GM18520 (cell line): Measurements from ENCODE around the gene MCAT.
A peak's percentile ranks its signal among the peaks of the same experiment; 100 is the strongest.
"Not testable (repeated sequence)": the region's sequence is repeated elsewhere in the genome, so short reads cannot be mapped to it uniquely, and the experiment has no call there.

Source experiments
- ATAC-seq: cut with Tn5 transposase; IDR thresholded peaks from one replicate; pipeline ENCODE4 v1.9.1; 2021; ENCODE audit not compliant: unreplicated experiment

Gene MCAT

DNA sequence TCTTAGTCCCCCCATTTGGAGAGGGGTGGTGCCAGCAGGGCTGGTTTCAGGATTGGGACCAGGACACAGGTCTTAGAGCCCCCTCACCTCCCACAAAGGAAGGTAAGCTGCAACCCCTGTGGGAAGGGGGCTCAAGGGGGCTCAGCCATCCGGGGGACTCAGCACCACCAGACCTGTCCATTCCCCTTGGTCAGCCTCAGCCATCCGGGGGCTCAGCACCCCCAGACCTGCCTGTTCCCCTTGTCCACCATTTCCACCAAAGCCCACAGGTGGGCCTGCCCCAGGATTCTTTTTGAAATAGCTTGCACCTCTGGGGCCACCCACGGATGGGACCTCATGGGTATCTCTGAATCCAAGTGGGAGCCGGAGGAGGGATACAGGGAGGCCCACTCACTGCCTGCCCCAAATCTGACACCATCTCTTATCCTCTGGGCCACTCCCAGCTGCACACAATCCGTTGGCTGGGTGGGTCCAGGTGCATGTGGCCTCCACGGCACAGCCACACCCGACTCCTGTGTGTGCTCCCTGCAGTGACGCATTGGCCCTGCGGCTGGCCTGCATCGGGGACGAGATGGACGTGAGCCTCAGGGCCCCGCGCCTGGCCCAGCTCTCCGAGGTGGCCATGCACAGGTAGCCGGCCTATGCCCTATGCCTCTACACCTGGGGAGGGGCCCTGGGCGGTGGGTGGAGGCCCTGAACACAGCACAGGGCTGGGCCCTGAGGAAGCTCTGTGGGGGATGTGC, 15.9 kb downstream of the MCAT start:
- no peak for ATAC-seq

DNA sequence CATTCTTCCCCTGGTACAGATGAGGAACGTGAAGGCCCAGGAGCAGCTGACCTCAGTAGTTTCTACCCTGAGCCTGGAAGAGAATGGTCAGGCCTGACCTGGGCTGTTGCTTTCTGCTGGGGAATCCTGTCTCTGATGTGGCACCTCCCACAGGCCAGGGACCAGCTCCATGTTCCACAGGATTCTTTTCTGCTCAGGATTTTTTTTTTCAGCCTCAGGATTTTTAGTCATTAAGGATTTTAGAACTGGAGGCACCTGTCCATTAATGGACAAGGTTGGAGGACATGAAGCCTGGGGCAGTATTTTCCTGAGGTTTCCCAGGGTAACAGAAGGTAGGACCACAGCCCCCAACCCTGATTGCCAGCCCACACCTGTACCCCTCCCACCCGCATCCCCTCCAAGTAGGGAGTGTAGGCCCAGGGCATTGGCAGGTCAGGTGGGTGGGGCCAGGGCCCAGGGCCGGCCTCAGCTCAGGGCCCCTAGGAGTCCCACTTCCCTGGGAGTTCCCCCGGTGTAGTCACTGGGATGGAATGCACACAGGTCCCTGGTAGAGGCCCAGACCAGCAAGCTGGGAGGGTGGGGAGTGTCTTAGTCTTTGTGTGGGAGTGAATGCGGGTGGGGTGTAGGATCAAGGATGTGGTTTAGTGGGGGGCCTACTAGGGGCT, 16.6 kb downstream of the MCAT start:
- ATAC-seq = no peak

DNA sequence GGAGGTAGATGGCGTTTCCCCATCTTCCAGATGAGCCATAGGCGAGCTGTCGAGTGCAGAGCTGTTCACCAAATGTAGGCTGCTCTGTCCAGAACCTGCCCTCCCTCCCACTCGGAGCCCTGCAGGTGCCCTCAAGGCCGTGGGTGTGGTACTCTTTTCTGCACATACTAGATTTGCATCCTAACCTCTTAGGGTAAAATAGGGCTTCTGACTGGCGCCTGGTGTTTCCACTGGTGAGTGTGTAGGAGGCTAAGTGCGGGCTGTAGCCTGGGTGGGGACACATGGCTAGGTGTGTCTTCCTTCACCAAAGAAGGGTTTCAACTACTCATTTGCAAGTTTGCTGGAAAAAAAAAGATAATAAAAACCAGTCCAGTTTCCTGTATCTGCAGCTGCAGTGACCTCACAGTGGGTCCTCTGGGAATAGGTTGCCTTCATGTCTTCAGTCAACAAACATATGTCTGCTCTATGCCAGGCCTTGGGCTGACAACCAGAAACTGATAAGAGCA, 24.2 kb downstream of the MCAT start:
- ATAC-seq = peak; percentile 55

DNA sequence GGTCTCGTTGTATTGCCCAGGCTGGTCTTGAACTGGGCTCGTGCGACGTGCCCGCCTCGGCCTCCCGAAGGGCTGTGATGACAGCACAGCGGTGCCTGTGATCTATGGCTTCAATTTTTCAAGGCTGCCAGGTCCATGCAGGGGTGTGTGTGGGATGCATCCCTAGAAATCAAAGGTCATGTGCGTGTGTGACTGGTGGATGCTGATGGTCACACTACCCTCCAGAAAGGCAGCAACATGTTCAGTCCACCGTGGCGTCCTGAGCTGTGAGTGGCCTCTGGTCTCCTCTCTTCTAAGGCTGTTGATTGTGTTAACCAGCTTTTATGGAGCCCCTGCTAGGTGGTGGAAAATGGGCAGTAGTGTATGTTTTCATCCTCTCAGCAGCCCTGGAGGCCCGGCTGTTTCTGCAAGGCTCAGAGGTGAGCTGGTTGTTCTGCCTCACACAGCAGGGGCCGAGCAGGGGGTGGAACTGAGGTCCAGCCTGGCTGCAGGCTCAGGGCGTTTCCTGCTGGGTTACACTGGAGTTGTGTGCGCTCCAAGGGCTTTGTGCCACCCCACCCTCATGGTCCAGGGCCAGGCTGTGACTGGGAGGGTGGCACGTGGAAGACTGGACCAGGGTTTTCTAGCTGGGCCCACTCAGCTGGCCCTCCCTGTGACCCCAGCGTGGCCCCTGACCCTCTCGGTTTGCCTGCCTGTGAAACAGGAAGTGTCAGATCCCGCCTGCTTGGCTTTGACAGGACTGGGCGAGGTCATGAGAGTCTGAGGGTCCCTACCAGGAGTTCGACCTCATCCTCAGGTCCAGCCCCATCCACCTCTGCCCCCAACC, 25.0 kb downstream of the MCAT start:
- ATAC-seq = no peak

DNA sequence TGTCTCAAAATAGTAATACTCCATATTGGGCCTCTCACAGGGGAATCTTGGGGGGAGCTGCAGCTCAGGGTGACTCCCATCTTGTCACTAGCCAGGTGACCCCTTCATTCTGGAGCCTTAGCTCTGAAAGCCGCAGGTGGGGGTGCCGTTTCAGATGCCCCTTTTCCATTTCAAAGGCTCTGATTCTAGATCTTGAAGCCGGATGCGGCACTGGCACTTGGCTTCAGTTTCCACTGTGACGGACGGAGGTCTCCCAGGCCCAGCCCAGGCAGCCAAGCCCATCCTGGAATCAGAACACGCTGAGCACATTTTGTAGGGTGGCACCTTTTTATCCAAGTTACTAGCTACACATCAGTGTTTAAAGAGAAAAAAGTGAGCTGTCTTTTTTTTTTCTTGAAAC, 26.3 kb downstream of the MCAT start:
- no peak for ATAC-seq

DNA sequence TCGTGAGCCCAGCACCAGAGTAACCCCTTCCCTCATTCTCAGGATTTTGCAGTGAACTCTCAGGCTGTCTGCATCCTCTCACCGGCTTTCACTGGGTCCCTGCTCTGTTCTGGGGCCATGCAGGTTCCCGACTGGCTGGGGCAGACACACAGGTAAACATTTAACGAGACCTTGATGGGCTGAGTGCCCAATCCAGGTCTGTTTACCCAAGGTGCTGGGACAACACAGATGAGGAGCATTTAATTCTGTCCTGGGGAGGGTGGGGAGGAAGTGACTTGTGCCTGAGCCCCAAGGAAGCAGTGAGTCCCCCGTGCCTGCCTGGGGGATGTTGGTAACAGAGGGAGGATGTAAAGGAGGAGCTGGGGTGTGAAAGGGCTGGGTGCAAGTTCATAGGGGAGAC, 28.2 kb downstream of the MCAT start:
- ATAC-seq = no peak

DNA sequence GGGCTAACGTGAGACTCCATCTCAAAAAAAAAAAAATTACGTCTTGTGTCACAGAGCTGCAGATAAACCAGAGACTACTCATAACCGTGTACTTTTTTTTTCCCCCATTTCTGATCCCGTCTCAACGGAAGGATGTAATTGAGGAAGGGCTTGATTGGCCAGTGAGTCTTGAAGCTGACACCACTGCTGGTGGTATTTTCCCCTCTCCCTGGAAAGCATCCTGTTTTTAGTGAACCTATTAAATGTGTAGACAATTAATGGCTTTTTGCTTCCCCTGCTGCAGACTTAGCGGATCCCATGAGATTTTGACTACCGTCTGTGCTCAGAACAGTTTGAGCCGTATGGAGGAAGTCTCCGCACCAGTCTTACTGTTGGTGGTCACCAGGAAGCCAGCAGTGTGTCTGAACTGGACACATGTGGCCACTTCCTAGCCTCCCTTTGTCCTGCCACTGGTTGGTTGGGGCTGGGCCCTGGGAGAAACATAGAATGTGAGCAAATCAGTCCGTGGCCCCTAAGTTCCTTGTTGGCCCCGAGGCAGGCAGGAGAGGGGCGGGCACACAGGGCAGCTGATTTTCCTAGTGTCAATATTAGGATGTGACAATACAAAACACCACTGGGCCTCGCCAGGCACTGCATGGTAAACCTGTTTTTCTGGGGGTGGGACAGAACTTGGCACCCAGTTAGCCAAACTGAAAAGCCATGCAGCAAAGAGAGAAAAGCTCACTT, 29.5 kb downstream of the MCAT start:
- no peak for ATAC-seq

DNA sequence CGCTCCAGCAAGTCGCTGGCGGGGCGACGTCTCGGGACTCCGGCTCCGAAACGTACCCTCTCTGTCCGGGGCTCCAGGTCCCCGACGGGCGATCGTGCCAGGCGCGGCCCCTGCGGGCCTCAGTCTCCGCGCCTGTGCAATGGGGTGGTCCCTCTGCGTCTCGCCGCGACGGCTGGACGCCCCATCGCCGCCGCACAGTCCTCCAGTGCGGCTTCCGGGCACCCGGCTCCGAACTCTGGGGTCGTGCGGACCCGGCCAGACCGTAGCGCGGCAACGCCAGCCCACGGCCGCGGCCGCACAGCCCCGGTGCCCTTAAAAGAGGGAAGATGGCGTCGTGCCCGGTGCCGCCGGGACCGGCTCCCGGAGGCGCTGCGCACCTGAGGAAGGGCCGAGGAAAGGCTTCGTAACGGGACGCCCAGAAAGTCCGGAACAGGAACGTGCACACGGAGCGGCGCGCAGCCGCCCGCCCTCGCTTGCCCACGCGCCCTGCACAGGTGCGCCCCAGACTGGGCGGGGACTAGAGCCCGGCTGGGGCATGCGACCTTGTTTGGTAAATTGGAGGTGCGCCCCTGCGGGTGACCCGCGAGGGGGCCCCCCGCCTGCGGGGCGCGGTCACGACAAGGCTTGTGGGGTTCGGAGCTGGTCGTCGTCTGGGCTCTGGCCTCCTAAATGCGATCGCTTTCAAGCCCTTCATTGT, 32.1 kb downstream of the MCAT start:
- ATAC-seq = no peak

DNA sequence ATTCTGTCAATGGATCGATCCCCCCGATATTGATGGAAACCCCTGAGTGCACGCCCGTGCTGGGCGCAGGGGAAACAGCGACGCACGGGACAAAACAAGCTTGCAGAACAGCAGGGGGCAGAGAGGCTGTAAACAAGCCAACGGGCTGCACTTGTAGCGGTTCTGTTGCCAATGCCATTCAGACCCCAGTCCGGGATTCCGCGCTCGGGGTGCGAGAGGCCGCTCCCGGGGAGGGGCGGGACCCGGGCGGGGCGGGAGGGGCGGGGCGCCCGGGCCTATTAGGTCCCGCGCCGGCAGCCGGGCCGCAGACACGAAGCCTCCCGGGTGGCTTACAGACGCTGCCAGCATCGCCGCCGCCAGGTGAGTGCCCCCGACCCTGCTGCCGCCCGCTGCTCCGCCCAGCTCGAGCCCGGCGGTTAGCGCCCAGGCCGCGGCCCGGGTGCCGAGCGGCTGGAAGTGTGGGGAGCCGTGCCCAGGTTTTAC, 32.7 kb downstream of the MCAT start, which contains the start of gene BIK:
Gene BIK (plus strand): TSS at position 307 of the 483 bp plus-strand sequence. CDS start 13,273 bp downstream, outside the sequence.
- ATAC-seq = no peak

DNA sequence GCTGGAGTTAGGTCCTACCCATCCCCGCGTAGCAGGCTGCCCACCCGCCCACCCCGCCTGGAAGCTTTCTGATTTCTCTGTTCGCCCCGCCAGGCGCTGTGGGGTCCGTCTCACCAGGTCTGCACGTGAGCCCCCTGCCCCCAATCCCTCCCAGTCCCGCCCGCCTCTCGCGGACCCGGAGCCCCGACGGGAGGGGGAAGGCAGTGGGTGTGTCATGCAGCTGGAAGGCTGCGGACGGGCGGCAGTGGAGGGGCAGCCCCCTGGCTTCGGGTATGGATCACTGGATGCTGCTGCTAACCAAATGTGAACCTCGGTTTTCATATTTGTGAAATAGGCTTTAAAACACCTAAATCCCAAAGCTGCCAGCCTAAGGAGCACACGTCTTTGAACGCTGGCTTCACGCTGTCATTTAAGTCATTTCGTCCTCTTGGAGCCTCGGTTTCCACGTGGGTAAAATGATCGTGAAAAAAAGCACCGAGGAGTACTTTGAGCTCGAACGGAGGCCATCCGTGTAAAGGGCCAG, 33.2 kb downstream of the MCAT start:
- no peak for ATAC-seq

DNA sequence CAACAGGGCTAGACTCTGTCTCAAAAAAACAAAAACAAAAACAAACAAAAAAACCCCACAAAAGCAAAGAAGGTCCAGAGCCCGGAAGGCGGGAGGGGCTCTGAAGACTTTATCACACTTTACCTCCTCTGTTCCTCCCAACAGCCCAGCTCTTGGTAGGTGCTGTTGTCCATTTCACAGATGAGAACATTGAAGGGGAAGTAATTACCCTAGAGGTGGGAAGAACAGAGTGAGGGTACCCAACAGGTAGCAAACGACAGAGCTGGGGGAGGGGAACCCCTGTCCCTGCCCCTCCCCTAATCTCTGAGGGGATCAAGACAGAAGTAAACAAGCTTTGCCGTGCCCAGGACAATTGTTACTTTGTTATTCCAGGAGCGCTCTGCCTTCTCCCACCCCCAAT, 33.7 kb downstream of the MCAT start:
- no peak for ATAC-seq

DNA sequence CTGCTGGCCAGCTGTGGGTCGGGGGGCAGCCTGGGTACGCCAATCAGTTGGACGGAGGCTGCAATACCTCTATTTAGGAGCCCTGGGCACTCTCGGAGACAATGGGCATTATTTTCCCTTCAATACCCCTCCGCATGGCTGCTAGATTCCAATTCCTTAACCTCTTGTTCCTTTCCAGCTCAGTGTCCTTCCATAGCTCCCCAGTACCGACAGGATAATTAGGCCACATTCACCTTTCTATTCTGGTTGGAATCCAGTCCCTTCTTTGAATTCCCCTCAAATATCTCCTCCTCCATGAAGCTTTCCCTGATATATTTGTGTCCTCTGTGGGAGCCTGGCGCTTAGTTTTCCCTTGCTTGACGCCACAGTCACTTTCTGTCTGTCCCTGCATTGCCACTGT, 36.9 kb downstream of the MCAT start:
- ATAC-seq = no peak

DNA sequence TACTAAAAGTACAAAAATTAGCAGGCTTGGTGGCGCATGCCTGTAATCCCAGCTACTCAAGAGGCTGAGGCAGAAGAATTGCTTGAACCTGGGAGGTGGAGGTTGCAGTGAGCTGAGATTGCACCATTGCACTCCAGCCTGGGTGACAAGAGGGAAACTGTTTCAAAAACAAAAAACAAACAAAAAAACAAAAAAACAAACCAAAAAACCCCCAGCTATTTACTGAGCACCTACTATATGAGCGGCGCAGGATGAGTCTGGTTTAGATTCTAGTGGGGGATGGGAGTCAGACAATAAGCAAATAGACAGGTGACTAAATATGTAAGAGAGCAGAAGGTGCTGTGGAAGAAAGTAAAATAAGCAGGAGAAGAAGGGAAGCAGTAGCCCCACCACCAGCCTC, 38.2 kb downstream of the MCAT start:
- ATAC-seq = not testable (repeated sequence)

DNA sequence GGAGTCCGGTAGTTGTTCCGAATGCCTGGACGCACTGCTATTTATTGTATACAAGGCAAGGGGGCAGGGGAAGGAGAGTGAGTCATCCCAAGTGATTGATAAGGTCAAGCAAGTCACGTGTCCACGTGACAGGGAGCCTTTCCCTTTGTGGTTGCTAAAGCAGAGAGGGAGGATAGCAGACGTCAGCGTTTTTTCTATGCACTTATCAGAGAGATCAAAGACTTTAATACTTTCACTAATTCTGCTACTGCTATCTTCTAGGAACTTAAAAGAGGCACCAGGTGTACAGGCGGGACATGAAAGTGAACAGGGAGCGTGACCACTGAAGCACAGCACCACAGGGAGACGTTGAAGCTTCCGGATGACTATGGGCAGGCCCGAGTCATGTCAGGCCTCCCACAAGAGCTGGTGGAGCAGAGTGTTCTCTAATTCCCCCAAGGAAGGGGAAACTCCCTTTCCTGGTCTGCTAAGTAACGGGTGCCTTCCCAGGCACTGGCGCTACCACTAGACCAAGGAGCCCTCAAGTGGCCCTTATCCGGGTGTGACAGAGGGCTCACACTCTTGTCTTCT, 39.1 kb downstream of the MCAT start:
- not testable (repeated sequence) for ATAC-seq

DNA sequence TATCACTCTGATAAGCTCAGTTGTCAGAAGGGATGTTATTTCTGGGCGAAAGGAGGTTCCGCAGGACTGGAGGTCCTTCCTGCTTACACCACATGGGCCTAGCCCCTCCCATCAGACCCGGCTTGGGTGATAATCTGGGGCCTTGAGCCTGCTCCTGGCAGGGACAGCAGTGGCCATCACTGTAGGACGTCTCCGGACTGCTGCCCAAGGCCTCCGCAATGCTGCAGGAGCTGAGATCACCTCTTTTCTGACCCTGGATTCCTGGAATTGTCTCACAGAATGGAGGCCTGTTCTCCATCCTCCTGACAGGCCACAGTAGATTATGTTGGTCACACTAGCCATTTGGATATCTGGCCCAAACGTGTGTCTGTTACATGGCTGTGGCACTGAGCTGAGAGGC, 41.9 kb downstream of the MCAT start:
- ATAC-seq = no peak

DNA sequence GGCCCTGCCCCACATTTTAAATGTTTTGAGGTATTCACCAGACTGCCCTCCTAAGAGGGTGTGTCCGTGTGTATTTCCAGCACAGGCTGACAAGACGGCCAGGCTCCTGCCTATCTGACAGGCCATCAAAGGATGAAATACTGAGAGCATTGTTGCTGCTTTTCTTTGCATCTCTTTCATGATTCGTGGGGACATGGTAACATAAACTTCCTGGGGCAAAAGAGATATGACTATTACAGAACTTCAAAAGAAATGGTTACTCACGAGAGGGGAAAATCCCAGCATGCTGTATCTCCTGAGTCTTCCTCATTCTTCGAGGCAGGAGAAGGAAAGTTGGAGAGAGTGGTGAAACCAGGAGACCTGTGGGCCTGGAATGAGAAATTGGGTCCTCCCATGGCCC, 43.0 kb downstream of the MCAT start:
- no peak for ATAC-seq

DNA sequence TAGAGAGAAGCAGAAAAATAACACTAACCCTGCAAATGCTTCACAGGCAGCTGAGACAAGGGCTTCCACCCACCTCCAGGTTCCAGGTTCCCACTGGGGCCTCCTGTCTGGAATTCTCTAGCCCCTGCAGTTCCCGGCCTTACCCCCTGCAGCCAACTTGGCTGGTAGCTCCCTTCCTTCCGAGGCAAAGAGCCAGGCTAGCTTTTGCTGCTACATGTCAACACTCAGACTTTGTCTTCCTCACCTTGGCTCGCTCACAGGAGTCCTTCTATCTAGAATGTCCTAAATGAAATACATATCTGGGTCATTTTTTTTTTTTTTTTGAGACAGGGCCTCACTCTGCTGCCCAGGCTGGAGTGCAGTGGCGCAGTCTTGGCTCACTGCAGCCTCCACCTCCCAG, 44.1 kb downstream of the MCAT start:
- ATAC-seq = no peak

DNA sequence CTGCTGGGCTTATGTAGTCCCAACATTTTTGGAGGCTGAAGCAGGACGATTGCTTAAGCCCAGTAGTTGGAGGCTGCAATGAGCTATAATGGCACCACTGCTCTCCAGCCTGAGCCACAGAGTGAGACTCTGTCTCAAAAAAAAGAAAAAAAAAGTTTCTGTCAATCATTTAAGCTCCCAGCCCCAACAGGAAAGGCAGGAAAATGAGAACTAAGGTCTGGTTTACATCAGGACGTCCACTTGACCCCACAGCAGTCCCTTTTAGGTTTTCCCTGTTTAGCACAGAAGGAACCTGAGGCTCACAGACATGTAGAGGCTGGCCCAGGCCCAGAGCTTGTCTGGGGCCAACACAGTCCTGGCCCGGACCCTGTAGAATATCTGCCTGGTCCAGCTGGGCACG, 44.8 kb downstream of the MCAT start:
- no peak for ATAC-seq

DNA sequence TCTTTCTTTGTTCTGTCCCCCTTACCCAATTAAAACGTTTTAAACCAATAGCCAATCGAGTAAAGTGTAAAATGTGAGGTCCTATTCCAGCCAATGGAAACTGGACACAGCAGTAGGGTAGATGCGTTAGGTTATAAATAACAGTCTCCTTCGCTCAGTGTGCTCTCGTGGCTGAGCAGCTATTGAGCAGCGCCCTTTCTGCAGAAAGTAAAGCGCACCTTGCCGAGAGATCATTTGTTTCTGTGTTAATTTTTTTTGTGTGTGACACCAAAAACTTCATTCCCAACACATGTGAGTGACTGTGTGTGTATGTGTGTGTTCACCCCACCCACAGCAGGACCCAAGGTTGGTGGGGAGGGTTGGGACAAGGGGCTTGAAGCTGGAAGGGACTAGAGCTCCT, 46.8 kb downstream of the MCAT start:
- no peak for ATAC-seq

DNA sequence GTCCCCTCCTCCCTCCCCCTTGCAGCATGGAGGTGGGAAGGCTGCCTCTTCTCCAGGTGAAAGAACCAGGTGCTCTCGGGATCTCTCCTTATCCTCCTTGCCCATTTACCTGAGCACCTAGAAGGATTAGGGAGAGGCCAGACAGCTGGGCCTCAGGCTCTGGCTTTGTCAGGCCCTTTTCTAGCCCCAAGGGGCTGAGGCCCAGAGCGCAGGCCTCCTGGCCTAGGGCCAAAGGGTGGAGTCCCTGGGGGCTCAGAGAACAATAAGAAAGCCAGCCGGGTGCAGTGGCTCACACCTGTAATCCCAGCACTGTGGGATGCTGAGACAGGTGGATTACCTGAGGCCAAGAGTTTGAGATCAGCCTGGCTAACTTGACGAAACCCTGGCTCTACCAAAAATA, 48.6 kb downstream of the MCAT start:
- ATAC-seq = no peak
